HG03045 (cell line): ENCODE data around the gene FYB1.
"Not testable (repeated sequence)": the region's sequence is repeated elsewhere in the genome, so short reads cannot be mapped to it uniquely, and the experiment has no call there.

Source experiments
- ATAC-seq: cut with Tn5 transposase; IDR thresholded peaks from one replicate; pipeline ENCODE4 v1.9.1; 2021; ENCODE audit warnings: mild to moderate bottlenecking, moderate library complexity; ENCODE audit not compliant: unreplicated experiment

Gene FYB1

DNA sequence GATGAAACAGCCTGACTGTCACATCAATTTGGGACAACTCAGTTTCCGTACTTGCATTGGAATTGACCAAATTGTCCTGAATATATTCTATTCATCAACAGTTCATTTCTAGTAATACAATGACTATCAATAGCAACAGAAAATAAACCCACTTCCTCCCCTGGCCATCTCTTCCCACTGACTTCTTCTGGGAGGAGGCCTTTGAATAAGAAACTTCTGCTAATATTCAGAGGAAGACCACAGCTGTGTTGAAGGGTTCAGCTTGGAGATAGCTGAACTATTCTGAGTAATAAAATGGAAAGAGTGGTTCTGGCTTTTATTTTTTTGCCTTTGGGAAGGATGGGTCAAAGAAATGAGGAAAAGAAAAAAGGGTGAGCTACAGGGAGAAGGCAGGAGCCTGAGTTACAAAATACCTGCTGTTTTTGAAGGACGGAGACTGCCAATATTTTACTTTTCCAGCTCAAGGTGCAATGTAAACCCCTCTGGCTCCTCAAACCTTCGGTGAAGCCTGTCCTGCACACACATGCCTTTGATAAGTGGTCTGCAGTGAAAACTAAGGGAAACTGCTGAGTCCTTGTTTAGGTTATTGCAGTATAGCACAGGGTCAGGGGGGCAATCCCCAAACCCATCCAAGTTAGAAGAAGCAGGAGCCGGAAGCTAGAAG lies 29.9 kb downstream of the FYB1 start:
- ATAC-seq: no peak

- no peak for ATAC-seq
Observed at GRCh38 chr5:39187831-39188731, 31.3 kb downstream of the FYB1 start.

DNA sequence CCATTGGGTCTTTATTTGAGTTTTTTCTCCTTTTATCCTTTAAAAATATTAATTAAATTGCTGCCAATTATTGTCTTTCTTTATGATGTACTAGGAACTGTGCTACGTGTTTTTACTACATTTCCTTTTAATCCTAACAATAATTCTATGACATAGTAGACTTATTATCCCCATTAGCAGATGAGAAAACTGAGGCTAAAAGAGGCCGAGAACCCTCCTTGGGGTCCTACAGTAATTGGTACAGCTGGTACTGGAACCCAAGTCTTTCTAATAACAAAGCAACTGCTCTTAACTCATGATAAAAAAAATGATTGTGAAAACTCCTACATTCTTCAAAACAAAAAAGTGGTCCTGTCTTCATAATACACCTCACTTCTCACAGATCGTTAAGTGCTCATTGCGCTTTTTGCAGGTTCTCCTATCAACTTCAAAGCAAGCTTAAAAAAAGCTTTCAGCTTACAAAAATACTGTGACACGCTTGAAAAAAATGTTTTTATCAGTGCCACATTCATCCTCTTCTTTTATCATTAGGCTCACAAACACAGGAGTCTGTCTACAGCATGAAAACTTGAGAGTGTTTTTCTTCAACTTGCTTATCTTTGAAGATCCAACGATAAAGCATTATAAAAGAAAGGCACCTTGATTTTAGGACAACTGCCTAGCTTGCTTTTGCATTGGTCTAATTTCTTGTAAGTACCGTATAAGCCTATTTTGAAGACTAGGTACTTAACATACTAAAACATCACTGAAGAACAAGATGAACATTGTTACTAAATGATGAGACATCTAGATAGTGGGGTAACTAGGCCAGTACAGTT lies 32.4 kb downstream of the FYB1 start:
- no peak for ATAC-seq

- no peak for ATAC-seq
Observed at GRCh38 chr5:39186289-39186688, 33.1 kb downstream of the FYB1 start.

GRCh38 chr5:39185761-39186160 lies 33.6 kb downstream of the FYB1 start:
- no peak for ATAC-seq

GRCh38 chr5:39179561-39179960 lies 39.8 kb downstream of the FYB1 start:
- not testable (repeated sequence) for ATAC-seq

DNA sequence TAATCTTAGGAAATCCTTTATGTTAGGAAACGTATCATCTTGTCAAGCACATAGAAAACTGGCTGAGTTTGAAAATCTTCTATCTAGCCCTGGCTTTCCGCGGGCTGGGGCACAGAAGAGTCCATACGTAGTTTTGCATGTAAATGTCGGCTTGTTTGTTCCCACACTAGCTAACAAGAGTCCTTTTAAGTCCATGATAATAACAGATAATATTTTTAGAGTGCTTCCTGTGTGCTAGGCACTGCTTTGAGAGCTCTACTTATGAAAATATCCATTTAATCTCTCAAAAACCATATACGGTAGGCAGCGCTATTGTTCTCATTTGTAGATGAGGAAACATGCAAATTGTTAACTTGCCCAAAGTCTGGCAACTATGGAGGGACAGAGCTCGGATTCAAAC lies 40.5 kb downstream of the FYB1 start:
- ATAC-seq: no peak

DNA sequence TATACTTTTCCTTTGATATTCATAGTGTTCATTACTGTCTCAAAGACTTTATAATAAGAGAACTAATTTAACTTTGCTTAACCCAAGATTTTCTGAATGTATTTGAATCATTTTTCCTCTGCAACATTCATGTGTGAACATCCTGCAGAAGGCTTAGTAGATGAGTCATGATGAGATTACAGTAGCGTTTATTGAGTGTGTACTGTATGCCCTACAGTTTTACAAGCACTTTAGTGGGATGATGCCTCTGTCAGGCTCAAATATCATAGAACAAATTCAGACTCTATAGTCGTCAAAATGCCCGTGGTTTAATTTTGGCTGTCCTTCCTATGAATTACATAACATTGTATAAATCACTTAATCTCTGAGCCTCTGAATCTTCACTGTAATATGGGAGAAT lies 41.2 kb downstream of the FYB1 start:
- ATAC-seq: no peak

DNA sequence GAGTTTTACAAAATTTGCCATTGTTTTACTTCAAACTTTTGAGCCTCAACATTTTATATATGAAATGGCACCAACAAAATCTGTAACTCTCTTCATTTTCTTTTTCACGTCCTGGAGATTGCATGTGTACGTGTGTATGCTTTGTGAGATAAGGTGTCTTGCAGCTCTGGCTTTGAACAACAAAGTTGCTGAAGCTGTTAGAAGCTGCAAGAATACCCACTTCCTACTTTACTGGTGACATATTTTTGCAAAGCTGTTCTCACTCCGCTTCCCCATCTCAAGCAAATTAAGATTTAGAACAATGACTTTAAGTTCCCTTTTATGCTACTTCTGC lies 41.8 kb downstream of the FYB1 start:
- no peak for ATAC-seq

DNA sequence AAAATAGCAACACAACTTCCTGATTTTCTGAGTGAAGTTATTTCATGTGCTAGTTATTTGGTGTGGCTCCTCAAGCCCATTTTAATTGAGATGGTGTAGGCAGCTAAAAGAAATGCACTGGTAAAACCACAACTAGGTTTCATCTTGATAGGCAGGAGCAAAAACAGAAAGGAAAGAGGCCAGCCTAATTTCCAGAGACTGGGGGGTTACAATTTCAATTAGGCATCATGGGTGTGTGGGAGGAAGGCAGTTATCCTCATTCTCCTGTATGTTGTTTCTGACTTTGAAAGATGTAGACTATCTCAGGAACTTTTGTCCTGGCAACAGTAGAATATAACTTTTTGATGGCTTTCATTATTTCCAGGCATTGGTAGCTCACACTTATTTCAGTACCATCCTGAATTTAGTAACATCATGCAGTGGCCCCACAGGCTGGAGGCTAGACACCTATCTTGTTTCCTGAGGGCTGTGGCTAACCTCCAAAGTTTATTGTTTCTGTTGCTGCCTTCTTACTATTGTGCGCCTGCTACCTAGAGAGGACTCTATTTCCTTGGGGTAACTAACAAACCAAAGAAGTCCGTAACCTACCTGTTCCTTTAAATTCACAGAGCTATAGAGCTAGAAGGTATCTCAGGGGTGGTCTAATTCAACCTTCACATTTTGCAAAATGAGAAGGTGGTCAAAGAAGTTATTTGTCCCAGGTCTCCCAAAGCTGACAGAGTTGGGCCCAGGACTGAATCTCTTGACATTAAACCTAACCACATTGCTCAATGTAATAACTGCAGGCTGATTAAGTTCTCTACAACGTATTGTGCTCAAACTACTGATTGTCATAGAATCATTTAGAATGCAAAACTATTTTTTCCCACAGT lies 42.4 kb downstream of the FYB1 start:
- ATAC-seq: no peak

GRCh38 chr5:39175273-39175955 lies 43.9 kb downstream of the FYB1 start:
- no peak for ATAC-seq

DNA sequence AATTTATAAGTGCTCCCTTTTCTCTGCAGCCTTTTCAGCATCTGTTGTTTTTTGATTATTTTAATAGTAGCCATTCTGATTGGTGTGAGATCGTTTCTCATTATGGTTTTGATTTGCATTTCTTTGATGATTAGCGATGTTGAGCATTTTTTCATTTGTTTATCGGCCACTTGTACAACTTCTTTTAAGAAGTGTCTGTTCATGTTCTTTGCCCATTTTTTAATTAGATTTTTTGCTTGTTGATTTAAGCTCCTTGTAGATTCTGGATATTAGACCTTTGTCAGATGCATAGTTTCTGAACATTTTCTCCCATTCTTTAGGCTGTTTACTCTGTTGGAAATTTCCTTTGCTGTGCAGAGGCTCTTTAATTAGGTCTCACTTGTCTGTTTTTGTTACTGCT lies 46.3 kb downstream of the FYB1 start:
- no peak for ATAC-seq

DNA sequence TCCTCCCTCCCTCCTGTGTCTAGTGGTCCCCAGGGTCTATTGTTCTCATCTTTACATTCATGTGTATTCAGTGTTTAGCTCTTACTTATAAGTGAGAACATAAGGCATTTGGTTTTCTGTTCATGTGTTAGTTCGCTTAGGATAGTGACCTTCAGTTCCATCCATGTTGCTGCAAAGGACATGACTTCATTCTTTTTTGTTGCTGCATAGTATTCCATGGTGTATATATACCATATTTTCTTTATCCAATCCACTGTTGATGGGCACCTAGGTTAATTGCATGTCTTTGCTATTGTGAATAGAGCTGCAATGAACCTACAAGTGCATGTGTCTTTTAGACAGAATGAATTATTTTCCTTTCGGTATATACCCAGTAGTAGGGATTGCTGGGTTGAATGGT lies 46.8 kb downstream of the FYB1 start:
- no peak for ATAC-seq

- no peak for ATAC-seq
Observed at GRCh38 chr5:39171647-39172046, 47.7 kb downstream of the FYB1 start.

GRCh38 chr5:39169081-39169480 lies 50.3 kb downstream of the FYB1 start:
- ATAC-seq: no peak

DNA sequence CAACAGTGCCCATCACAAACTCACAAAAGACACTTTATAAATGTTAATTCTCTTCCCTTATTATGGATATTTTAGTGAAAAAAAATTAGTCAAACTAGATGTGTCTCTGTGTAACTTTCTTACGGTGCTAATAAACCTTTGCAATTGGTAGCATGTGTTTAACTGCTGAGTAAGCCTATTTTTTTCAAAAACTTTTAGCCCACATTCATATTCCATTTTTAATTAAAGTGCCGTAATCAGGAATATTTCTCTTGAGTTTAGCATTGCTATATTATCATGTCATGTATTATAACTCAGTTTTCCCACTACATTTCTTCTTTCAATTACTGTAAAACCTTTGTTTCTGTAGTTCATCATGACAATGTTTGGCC lies 51.4 kb downstream of the FYB1 start:
- no peak for ATAC-seq

DNA sequence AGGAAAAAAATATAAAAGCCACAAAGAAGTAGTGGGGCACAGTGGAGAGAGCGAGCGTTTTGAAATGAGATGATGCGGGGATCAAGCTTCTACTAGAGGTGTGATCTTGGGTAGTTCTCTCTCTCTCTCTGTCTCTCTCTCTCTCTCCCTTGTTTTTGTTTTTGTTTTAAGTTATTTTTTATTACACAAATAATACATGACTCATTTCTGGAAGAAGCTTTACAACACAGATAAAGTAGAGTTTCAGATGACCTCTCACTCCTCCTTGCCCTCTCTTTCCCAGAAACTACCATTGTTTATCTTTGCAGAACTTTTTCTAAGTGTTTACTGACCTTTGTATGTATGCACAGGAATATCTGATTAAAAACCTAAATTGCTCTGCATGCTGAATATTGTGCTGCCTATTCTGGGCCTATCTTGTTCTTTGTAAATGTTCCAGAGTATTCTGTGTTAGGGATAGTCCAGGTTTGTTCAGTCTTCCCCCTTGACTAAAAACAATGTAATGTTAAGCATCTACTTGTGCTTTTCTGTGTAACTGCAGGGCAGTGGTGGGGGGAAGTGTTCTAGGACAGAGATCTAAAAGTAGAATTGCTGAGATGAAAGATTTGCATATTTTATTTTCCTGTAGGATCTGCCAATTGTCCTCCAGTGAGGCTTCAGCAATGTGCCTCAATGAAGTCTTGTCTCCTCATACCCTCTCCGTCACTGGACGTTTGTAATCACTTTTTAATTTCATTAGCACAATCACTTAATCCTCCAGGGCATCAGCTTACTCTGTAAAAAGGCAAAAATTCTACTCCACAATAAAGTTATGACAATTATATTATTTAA lies 52.0 kb downstream of the FYB1 start:
- no peak for ATAC-seq

DNA sequence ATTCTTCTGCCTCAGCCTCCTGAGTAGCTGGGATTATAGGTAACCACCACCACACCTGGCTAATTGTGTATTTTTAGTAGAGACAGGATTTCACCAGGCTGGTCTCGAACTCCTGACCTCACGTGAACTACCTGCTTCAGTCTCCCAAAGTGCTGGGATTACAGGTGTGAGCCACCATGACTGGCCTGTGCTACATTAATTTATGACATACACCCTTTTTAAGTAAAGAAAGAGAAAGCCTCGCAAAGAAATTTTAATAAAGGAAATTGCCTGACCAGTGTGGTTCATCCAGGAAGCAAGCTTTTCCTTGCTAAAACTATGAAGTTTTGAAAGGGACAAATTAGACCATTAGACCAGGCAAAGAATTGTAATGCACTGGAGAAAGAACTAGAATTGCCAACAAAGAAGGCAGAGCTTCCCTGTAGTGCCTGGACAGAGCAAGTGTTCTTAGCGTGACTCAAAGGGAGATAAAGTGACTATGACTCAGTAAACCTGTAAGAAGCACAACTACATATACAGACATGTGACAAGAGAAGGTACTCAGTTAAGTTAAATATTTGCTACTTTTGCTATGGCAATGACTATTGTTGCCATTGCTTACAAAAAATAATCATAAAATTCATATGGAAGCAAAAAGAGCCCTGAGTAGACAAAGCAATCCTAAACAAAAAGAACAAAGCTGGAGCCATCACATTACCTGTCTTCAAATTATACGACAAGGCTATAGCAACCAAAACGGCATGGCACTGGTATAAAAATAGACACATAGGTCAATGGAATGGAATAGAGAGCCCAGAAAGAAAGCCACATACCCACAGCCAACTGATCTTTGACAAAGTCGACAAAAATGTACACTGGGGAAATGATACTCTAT lies 54.6 kb downstream of the FYB1 start:
- ATAC-seq: no peak
